Fibroblast of villous mesenchyme (primary cell): ENCODE measurements around the gene TSPAN4. TPM values are rescaled to one million over a fixed set of nuclear protein-coding genes. Genes with fewer than 3 reads are reported as not detected.

Experiments used
- DNase-seq: peaks from one replicate; pipeline ENCODE4 v3.0.0-alpha.2; 2010; ENCODE audit warnings: low read depth
- H3K4me3 ChIP-seq: 2 replicates; pipeline ENCODE4 v1.5.1; 2011; ENCODE audit warnings: low read depth, mild to moderate bottlenecking, low read length
- small RNA-seq: library from RNA; depleted of rRNA; stranded (forward); fragments of <200 nt; gene quantifications from one replicate; pipeline ENCODE3, GENCODE V24; 2012
- total RNA-seq: library from RNA; depleted of rRNA; stranded (reverse); fragments of >200 nt; gene quantifications from 2 replicates; pipeline ENCODE4 v1.2.3, GENCODE V29; 2012
- TF ChIP-seq, protein P1 (sequence below): IDR thresholded peaks from 2 replicates; pipeline ENCODE4 v1.5.1; 2012; ENCODE audit warnings: low read depth, mild to moderate bottlenecking, low read length; ENCODE audit not compliant: insufficient read depth

TSPAN4 gene
- total RNA-seq, 1 donor = 113 TPM

DNA sequence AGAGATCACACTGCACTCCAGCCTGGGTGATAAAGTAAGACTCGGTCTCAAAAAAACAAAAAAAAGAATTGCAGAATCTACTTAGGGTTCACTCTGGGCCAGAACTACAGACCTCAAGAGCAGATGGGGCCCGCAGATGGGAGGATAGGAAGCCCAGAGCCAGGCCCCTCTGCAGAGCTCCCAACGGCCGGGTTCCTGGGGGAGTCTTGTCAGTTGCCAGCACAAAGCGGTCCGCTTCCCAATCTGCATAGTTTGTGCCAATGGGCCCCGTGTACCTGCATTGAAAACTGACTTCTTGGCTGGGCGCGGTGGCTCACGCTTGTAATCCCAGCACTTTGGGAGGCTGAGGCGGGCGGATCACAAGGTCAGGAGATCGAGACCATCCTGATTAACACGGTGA, 69.6 kb downstream of the TSPAN4 start:
- H3K4me3 ChIP-seq = no peak overlapping the region
- TF ChIP-seq, protein P1, sequence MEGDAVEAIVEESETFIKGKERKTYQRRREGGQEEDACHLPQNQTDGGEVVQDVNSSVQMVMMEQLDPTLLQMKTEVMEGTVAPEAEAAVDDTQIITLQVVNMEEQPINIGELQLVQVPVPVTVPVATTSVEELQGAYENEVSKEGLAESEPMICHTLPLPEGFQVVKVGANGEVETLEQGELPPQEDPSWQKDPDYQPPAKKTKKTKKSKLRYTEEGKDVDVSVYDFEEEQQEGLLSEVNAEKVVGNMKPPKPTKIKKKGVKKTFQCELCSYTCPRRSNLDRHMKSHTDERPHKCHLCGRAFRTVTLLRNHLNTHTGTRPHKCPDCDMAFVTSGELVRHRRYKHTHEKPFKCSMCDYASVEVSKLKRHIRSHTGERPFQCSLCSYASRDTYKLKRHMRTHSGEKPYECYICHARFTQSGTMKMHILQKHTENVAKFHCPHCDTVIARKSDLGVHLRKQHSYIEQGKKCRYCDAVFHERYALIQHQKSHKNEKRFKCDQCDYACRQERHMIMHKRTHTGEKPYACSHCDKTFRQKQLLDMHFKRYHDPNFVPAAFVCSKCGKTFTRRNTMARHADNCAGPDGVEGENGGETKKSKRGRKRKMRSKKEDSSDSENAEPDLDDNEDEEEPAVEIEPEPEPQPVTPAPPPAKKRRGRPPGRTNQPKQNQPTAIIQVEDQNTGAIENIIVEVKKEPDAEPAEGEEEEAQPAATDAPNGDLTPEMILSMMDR = no peak
- DNase-seq = no peak

DNA sequence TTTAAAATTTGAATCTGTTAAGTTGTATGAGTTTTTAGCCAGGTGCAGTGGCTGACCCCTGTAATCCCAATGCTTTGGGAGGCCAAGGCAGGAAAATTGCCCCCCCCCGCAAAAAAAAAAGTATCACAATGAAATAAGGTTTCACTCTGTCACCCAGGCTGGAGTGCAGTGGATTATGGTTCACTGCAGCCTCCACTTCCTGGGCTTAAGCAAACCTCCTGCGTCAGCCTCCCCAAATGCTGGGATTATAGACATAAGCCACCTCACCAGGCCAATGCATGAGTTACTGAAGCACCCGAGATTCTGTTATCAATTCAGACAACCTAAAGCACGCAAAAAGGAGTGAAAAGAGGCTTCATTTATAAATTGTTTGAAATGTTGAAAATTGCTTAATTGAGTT, 70.4 kb downstream of the TSPAN4 start:
- TF ChIP-seq, protein P1 = no peak
- no peak overlapping the region for H3K4me3 ChIP-seq
- DNase-seq = no peak

DNA sequence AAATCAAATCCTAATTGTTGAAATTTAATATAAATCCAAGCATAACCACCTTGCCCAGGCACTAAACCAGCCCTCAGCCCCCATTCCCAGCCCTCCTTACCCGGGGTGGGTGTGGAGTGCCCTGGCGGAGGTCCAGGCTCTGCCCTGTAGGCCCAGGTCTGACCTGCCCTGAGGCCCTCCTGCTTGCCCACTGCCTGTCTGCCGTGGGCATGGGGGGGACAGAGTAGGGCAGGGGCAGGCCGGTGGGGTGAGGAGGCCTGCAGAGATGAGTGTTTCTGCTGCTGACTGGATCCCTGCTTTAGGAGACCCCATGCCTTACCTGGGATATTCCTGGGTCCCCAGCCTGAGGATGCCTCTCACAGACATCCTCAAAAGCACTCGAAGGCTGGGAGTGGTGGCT, 71.6 kb downstream of the TSPAN4 start:
- H3K4me3 ChIP-seq = no peak overlapping the region
- no peak for DNase-seq
- TF ChIP-seq, protein P1 = no peak

DNA sequence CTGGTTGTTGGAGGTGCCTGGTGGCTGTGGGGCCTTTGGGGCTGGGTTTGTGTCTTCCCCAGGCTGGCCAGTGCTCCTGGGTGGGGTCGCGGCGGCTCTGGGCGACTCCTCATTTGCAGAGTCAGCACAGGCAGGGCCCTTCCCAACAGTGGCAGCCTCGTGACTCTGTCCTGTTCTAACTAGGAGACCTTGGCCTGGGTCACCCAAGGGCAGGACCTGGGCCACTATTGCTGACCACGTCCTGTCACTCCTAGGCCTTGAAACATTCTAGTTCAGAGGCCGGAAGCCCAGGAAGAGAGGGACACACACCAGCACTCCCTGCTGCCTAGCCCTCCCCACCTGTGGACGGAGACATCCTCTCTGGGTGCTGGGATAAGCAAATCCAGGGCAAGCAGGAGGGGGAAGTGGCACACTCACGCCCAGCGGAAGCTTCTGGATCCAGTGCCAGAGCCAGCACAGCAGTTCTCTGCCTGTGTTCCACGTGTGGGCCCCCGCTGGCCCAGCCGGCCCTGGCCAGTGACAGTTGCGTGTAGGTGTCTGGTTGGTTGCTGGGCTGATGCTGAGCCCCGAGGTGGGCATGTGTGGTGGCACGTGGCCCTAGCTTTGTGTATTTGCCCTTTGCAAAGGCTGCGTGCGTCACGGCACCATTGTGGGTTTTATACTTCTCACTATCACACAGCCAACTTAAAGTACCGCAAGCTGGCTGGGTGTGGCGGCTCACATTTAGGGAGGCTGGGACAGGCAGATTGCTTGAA, 72.3 kb downstream of the TSPAN4 start:
- H3K4me3 ChIP-seq = no peak overlapping the region
- TF ChIP-seq, protein P1 = no peak
- DNase-seq = no peak

Small RNA genes lying within 50 kb of the gene (small RNA-seq; reads per million reads assigned to genes)
- gene SNORA52 = not detected

Other genes with a start within 250 kb of the TSPAN4 start
- 7.7 and 8.2 TPM in 2 replicates for gene IRF7, start 226.9 kb upstream of the TSPAN4 start, total RNA-seq
- gene CDHR5, start 217.9 kb upstream of the TSPAN4 start, total RNA-seq = not detected in 2 replicates
- gene SCT, start 215.7 kb upstream of the TSPAN4 start, total RNA-seq = not detected in 2 replicates
- not detected in 2 replicates for gene DRD4, start 205.6 kb upstream of the TSPAN4 start, total RNA-seq
- gene DEAF1, start 147.6 kb upstream of the TSPAN4 start, total RNA-seq = 33.7 and 33.8 TPM in 2 replicates
- gene TMEM80, start 147.0 kb upstream of the TSPAN4 start, total RNA-seq = 13.0 and 16.8 TPM in 2 replicates
- gene EPS8L2, start 136.6 kb upstream of the TSPAN4 start, total RNA-seq = 42.5 and 55.3 TPM in 2 replicates
- gene TALDO1, start 95.4 kb upstream of the TSPAN4 start, total RNA-seq = 142 and 148 TPM in 2 replicates
- gene GATD1, start 65.4 kb upstream of the TSPAN4 start, total RNA-seq = 26.3 and 44.8 TPM in 2 replicates
- gene CEND1, start 52.8 kb upstream of the TSPAN4 start, total RNA-seq = 0.43 and 0.64 TPM in 2 replicates
- gene SLC25A22, start 44.6 kb upstream of the TSPAN4 start, total RNA-seq = 12.6 and 16.8 TPM in 2 replicates
- gene PIDD1, start 37.6 kb upstream of the TSPAN4 start, total RNA-seq = 5.5 and 7.8 TPM in 2 replicates
- gene RPLP2, start 32.9 kb upstream of the TSPAN4 start, total RNA-seq = 220 and 278 TPM in 2 replicates
- gene PNPLA2, start 23.9 kb upstream of the TSPAN4 start, total RNA-seq = 23.5 and 28.5 TPM in 2 replicates
- 0.43 and 0.97 TPM in 2 replicates for gene CRACR2B, start 14.9 kb upstream of the TSPAN4 start, total RNA-seq
- 218 and 295 TPM in 2 replicates for gene CD151, start 9.9 kb upstream of the TSPAN4 start, total RNA-seq
- gene POLR2L, start 323 bp upstream of the TSPAN4 start, total RNA-seq = 92.4 and 120 TPM in 2 replicates
- 42.2 and 42.3 TPM in 2 replicates for gene CHID1, start 68.0 kb downstream of the TSPAN4 start, total RNA-seq
- 45.7 and 53.5 TPM in 2 replicates for gene AP2A2, start 83.0 kb downstream of the TSPAN4 start, total RNA-seq
- gene MUC6, start 193.9 kb downstream of the TSPAN4 start, total RNA-seq = not detected in 2 replicates
- gene MUC2, start 232.0 kb downstream of the TSPAN4 start, total RNA-seq = not detected in 2 replicates